Activated T-cell treated with anti-CD3 and anti-CD28 coated beads, Interleukin-2, amount 50 U/mL, for 48 hours (primary cell): ENCODE data around the gene RPL35.

ENCODE experiments used
- DNase-seq, 2 experiments: peaks; one replicate each; pipeline ENCODE4 v3.0.0-alpha.2; 2020

RPL35 gene

DNA sequence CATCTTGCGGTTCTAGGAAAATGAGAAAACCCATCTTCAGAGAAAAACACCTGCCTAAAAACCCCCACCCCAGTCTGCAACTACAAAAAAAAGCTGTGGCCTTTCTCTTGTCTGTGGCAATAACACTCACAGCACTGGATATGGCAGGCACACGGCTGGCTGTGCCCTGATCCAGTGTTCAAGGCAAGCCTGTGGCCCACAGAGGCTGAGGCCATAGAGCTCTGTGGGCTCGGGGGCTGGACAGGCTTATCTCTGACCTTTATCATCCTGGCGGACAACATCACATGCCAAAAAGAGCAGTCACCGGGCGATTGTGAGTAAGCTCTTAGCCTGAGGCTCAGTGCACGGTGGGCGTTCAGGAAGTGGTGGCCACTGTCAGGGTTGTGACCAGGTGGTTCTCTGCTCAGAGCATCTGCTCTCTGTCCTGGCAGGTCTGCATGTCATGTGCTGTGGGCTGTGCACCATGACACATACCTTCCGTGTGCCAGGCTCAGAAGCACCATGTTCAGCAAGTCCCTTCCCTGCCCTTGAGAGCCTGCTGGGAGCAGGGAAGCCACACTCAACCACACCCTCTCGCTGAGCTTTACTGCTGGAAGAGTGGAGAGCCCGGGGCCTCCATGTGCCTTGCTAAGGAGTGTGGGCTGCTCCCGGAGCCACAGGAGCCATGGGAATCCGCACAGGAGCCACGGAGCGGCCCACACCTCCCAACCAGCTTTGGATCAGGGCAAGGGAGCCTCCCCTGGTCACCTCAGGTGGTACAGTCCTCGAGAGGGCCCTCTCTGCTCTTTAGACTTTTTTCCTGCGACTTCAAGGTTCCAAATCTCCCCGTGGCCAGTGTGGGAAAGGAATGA lies 43.1 kb downstream of the RPL35 start:
- peak; percentile 23 to 36 for DNase-seq

DNA sequence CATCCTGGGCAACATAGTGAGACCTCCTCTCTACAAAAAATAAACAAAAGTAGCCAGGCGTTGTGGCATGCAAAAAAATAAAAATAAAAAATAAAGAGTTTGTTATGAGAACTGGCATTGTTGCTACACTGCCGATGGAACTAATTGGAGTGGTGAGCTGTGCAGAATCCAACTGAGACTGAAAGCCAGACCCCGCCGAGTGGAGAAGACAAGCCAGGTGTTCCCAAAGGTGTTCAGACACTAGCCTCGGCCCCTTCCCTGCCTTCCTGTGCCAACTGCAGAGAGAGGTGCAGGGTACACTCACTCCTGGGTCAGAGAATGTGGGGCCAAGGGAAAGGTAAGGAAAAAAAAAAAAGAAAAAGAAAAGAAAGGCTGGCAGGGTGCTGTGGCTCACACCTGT lies 46.2 kb downstream of the RPL35 start:
- no peak for DNase-seq

DNA sequence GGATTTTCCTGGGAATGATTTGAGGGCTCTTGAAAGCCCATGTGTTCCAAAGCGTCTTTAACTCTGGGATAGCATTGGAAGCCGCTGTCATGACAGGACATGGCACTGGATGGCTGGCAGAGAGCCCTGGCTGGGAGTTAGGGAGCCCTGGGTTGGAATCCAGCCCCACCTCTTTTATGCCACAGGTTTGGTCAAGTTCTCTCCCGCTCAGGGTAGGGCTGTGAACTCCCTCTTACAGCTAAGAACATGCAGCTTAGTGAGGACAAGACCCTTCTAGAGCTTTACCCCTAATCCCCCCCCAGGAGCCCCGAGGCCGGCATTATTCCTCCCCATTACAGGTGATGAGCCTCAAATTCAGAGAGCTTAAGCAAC lies 47.6 kb downstream of the RPL35 start:
- DNase-seq = no peak

DNA sequence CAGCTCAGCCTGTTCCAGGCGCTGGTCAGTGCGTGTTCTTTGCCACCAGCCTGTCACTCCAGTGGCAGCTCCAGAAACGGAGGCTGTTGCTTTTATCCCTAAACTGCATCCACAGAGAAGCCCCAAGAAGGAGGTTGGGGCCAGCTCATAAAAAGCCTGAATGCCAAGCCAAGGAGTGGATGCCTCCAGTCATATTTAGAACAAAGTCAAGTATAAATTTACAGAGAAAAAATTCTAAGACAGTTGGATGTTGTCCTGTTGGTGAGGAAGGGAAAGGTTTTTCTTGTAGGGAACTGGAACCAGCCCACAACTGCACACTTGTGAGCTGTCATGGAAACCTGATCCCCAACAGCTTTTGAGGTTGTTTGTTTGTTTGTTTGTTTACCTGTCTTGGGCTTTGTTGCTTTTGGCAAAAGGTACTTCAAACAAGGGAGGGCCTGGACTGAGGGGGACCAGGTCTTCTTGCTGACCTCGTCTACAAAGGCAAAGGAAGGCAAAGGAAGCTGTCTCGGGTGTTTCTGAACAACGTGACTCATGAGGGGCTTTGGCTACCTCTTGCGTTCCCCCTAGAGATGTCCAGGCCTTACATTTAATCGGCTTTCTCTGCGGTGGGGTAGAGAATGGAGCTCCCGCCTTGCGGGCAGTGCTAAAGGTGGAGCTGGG lies 48.1 kb downstream of the RPL35 start:
- no peak for DNase-seq

DNA sequence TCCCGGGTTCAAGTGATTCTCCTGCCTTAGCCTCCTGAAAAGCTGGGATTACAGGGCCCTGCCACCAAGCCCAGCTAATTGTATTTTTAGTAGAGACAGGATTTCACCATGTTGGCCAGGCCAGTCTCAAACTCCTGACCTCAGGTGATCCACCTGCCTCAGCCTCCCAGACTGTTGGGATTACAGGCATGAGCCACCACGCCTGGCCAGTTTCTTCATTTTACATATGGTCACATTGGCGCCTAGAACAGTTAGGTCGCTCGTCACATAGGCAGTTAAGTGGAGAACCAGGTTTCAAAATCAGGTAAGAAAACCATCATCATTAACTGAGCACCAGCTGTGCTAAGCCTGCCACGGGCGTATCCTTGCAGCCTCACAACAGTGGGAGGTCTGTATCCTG lies 48.7 kb downstream of the RPL35 start:
- DNase-seq = no peak

DNA sequence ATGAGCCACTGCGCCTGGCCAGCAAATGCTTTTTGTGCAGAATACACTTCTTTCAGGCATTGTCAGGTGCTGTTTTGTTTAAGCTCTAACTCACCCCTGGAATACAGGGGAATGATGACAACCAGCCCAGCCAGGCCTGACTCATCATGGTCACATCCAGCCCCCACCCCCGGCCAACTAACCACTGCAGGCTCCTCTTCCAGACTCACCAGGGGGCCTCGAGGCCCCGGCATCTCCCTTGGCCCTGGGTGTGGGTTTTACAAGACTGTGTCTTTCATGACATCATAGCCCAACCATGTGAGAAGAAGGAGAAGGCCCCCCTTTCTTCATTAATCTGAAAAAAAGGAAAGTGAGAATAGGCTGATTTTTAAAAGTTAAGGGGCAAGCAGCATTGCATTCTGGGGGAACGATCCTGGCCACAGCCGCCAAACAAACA lies 49.3 kb downstream of the RPL35 start:
- DNase-seq = peak in 1 of 2 experiments; percentile 29

DNA sequence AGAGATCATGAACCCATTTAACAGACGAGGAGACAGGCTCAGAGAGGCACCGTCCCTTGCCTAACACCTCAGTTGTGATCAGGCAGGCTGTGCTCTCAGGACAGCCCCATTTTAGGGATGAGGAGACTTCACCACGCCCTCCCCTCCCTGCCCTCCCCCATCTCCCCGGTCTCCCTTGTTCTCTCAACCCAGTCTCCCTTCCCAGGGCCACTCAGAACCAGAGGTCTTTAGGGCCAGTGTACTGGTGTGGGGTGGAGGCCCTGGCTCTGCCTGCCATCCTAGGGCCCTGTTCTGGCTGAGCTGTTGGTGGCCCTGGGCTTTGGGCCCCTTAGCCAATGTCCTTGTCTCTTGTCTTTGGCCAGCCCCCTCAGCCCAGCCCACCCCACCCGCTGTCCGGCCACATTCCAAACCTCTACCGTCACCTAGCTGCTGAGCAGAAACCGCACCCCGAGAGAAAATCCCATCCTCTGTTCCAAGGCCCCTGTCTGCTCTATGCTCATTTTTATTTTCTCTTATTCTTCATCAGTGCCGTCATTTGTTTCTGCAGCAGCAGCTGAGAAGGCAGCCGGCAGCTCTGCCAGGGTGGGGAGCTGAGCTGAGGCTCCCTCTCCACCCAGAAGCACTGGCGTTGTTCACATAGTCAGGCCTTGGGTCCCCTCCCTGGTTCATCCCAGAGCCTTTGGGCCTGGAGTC lies 50.9 kb downstream of the RPL35 start:
- no peak for DNase-seq

DNA sequence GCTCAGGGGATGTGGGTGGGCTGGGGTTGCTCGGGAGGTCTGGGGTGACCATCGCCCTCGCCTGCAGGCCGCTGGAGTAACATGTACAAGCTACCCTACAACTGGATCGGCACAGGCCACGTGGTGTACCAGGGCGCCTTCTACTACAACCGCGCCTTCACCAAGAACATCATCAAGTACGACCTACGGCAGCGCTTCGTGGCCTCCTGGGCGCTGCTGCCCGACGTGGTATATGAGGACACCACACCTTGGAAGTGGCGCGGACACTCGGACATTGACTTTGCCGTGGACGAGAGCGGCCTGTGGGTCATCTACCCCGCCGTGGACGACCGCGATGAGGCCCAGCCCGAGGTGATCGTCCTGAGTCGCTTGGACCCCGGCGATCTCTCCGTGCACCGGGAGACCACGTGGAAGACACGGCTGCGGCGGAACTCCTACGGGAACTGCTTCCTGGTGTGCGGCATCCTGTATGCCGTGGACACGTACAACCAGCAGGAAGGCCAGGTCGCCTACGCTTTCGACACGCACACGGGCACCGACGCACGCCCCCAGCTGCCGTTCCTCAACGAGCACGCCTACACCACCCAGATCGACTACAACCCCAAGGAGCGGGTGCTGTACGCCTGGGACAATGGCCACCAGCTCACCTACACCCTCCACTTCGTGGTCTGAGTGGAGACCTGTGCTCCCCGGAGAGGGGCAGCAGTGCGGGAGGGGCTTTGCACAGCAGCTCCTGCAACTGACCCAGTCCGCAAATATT lies 51.8 kb downstream of the RPL35 start:
- no peak for DNase-seq

DNA sequence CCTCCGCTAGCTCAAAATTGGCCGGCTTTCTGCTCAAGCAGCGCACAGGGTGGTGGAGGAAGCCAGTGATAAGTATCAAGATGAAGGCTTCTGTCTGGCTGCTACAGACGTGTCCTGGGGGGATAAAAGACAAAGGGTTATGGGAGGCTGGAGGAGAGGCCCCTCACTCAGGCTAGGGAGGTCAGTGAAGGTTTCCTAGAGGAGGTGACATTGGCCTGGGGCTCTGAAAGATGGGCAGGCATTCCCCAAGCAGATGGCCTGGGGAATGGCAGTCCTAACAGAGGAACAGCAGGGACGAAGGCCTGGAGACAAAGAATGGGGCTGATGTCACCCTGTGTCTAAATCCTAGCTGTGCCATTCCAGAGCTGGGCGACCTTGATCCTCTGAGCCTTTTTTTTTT lies 52.5 kb downstream of the RPL35 start:
- no peak for DNase-seq

DNA sequence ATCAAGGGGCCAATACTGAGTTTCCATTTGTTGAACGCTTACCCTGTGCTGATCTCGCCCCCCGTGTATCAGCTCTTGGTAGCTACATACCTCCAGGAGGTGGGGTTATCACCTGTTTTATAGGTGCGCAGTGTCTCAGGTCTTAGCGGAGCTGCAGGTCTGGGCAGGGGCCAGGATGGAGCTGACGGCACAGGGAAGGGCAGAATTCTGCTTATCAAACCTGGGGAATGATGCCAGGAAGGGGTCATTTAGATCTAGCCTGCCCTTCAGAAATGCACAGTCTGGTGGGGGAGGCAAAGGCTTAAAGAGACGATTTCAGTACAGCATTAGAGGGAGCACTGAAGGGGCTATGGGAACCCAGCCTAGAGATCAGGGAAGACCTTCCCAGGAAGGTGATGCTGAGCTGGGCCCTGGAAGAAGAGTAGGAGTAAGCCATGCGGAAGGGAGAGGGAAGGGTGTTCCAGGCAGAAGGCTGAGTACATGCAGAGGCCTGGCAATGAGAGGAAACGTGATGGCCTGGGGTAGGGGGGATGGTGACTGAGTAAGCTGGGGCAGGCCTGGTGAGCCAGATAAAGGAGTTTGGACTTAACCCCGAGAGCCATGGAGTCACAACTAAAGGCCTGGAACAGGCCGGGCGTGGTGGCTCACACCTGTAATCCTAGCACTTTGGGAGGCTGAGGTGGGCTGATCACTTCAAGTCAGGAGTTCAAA lies 53.4 kb downstream of the RPL35 start:
- DNase-seq = no peak
